HG02884 (cell line): ENCODE measurements around the gene RAB4A.
"Not testable (repeated sequence)": the region's sequence is repeated elsewhere in the genome, so short reads cannot be mapped to it uniquely, and the experiment has no call there.

ENCODE experiments used
- ATAC-seq: cut with Tn5 transposase; IDR thresholded peaks from one replicate; pipeline ENCODE4 v1.9.1; 2021; ENCODE audit warnings: mild to moderate bottlenecking, moderate library complexity; ENCODE audit not compliant: unreplicated experiment

The RAB4A gene

GRCh38 chr1:229271448-229272159 lies 693 bp downstream of the RAB4A start:
- peak; percentile 51 for ATAC-seq

GRCh38 chr1:229272164-229273158 lies 1.6 kb downstream of the RAB4A start:
- no peak for ATAC-seq

DNA sequence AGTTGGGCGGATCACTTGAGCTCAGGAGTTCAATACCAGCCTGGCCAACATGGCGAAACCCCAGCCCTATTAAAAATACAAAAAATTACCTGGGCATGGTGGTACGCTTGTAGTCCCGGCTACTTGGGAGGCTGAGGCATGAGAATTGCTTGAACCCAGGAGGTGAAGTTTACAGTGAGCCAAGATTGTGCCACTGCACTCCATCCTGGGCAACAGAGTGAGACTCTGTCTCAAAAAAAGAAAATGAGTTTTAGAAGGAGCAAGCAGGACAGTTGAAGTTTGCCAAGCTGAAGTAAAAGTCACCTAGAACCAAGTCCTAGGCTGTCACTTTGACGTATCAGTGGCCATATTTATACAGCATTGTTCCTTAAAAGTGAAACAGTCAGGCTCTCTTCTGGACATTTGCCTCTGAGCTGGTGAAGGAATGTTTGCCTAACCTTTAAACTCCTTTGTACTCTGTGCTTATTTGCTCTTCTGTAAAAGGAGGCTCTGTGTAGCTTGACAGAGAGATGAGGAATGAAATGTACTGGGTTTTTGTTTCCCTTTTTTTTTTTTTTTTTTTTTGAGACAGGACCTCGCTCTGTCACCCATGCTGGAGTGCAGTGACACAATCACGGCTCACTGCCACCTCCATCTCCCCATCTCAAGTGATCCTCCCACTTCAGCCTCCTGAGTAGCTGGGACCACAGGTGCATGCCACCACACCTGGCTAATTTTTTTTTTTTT lies 2.8 kb downstream of the RAB4A start:
- no peak for ATAC-seq

GRCh38 chr1:229275005-229275404 lies 4.1 kb downstream of the RAB4A start:
- ATAC-seq, result no peak

DNA sequence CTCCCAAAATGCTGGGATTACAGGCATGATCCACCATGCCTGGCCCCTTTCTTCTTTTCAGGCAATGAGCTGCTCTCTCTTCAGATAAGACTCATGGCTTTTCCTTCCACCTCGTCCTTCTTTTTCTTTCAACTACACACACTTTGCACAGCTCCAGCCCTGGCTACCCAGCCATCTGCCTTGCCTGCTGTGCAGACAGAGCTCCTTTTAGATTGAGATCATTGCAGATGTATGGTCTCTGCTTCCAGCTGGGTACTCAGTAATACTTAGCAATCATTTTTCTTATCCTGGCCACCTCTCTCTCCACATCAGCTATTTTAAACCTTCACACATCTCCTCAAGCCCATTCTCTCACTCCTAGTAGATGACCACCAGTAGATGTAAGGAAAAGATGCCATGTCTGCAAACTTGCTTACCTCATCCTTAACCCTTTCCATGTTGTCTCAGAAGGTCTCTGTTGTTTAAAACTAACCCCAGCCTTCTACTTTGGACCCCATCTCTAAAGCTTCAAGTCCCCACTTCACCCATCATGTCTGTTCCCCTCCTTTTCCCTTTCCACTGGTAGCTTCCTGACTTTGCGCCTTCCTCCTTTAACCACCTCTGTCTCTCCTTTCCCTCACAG lies 7.3 kb downstream of the RAB4A start:
- no peak for ATAC-seq

- no peak for ATAC-seq
Observed at GRCh38 chr1:229279242-229279641, 8.3 kb downstream of the RAB4A start.

- ATAC-seq, result no peak
Observed at GRCh38 chr1:229280037-229280828, 9.3 kb downstream of the RAB4A start.

GRCh38 chr1:229280921-229281320 lies 10.0 kb downstream of the RAB4A start:
- no peak for ATAC-seq

DNA sequence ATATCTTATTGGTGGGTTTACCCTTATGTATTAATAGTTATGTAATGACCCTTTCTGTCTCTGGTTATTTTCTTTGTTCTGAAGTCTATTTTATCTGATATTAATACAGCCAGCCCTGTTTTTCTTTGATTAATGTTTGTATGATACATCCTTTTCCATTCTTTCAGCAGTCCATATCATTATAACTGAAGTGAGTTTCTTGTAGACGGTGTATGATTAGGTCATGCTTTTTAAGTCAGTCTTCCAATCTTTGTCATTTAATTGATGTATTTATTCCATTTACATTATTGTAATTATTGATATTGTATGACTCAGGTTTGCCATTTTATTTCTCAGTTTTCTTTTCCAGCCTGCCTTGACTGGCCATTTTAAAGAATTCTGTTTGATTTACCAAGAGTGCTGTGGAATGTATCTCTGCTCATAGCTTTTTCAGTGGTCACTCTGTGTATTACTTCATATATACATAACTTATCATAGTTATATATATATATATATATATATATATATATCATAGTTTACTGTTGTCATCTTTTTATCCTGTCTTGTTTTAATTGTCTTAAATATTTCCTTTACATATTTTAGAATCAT lies 10.5 kb downstream of the RAB4A start:
- no peak for ATAC-seq

DNA sequence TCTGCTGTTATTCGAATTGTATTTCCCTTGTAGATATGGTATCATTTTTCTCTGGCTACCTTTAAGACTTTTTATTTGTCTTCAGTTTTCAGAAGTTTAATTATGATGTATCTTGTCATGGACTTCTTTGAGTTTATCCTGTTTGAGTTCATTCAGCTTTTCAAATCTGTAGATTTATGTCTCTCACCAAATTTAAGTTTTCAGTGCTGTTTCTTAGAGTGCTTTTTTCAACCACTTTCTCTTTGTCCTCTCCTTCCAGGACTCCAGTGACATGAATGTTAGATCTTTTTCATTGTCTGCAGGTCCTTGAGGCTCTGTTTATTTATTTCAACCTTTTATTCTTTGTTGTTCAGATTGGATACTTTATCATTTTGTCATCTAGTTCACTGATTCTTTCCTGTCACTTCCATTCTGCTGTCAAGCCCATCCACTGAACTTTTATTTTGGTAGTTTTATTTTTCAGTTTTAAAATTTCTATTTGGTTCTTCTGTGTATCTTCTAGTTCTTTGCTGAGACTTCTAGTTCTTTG lies 11.4 kb downstream of the RAB4A start:
- ATAC-seq, result no peak

DNA sequence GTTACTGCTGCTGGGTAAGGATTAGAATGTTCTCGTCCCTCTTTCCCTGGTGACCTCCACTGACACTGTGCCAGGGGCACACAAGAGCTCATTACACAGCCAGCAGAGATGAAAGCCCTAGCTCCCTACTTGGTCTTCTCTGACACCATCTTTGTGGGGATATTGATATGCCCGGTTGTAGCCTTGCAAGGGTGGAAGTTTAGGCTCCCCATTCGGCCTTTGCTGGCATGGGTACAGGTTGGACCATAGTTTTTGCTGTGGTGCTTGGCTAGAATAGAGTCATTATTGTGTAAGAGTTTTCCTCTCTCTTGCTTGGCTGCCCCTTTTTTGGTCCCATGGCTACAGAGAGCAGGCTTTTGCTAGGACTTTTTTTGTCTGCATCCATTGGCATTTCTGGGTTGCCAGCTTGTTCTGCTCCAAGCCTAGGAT lies 12.3 kb downstream of the RAB4A start:
- ATAC-seq, result no peak

- ATAC-seq, result no peak
Observed at GRCh38 chr1:229284887-229285286, 14.0 kb downstream of the RAB4A start.

DNA sequence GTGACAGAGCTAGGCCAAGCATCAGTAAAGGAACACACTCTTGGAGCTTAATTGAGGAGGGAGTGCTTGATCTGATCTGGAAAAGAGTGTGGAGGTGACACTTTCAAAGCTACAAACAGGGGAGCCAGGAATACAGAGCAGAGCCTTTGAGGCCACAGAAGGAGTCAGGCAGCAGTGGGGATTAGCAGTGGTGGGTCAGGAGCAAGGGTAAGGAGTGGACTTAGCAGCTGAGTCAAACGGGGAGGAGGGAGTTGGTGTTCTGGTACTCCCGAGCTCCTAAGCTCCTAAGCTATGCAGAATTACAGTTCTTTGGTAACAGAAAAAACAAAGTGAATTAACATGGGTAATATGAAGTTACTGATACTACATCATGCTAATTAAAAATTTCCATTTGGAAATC lies 14.5 kb downstream of the RAB4A start:
- ATAC-seq, result no peak

GRCh38 chr1:229286099-229286766 lies 15.3 kb downstream of the RAB4A start:
- ATAC-seq, result no peak

DNA sequence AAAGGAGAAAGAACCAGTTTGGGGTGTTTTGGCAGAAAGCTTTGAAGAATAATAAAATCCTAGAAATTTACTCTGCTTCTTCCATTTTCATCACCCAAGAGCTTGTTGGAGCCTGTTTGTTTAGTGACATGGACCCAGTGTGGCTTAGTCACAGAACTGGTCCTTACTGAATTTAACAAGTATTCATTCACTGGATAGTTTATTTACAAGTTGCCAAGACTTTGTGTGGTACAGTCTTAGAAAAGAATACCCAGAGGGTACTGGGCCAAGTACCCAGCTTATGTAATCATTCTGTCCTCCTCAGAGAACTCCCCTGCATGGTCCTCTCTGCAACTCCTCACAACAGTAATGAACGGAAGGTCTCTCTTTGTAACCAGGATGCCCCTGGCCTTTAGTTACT lies 16.4 kb downstream of the RAB4A start:
- ATAC-seq, result no peak

- no peak for ATAC-seq
Observed at GRCh38 chr1:229288516-229288915, 17.6 kb downstream of the RAB4A start.

- ATAC-seq, result not testable (repeated sequence)
Observed at GRCh38 chr1:229291686-229292085, 20.8 kb downstream of the RAB4A start.

GRCh38 chr1:229293528-229294204 lies 22.8 kb downstream of the RAB4A start:
- ATAC-seq, result no peak
